Natural killer cell (primary cell): ENCODE results near the gene PRKAR1A. TPM values are rescaled to one million over a fixed set of nuclear protein-coding genes. Genes with fewer than 3 reads are reported as not detected.
"Not testable (repeated sequence)": the region's sequence is repeated elsewhere in the genome, so short reads cannot be mapped to it uniquely, and the experiment has no call there.

ENCODE experiments used
- ATAC-seq, 3 donors: fragments of 150-1000 bp in 2 of 3; fragments of 200-7000 bp in 1 of 3; cut with Tn5 transposase; 1 replicate in 1 of 3; 2 replicates in 2 of 3; pipeline ENCODE4 v1.10.0; 2021; ENCODE audit warnings: mild to moderate bottlenecking in 2 of 3, moderate library complexity in 2 of 3
- DNase-seq, 2 donors: peaks; one replicate each; pipeline versions ENCODE4 v3.0.0 to v3.0.0-alpha.2; 2013 to 2021; ENCODE audit warnings: mixed read lengths in 1 of 2
- H3K27ac ChIP-seq: one replicate; pipeline ENCODE4 v1.5.1; 2013; ENCODE audit warnings: mild to moderate bottlenecking, low read length
- H3K27me3 ChIP-seq: one replicate; pipeline ENCODE4 v1.6.1; 2013; ENCODE audit warnings: low read length; ENCODE audit not compliant: control insufficient read depth, insufficient read depth
- H3K36me3 ChIP-seq: one replicate; pipeline ENCODE4 v1.6.1; 2013; ENCODE audit warnings: low read length; ENCODE audit not compliant: control insufficient read depth, insufficient read depth
- H3K4me1 ChIP-seq: one replicate; pipeline ENCODE4 v1.6.1; 2013; ENCODE audit warnings: low read length; ENCODE audit not compliant: control insufficient read depth, insufficient read depth
- H3K4me3 ChIP-seq: one replicate; pipeline ENCODE4 v1.5.1; 2013; ENCODE audit warnings: low read length
- H3K9me3 ChIP-seq: one replicate; pipeline ENCODE4 v1.6.1; 2013; ENCODE audit warnings: low read length; ENCODE audit not compliant: control insufficient read depth, insufficient read depth
- H3K27ac Mint-ChIP-seq, 2 donors: one replicate each; pipeline ENCODE4 v1.8.0; 2022; ENCODE audit warnings: mild to moderate bottlenecking in 2 of 2, mixed read lengths in 2 of 2, moderate library complexity in 1 of 2
- H3K27me3 Mint-ChIP-seq, 2 donors: one replicate each; pipeline ENCODE4 v1.8.0; 2022; ENCODE audit warnings: low read depth in 2 of 2, mixed read lengths in 2 of 2
- H3K36me3 Mint-ChIP-seq: one replicate; pipeline ENCODE4 v1.8.0; 2022; ENCODE audit warnings: mixed read lengths
- H3K4me1 Mint-ChIP-seq, 2 donors: one replicate each; pipeline ENCODE4 v1.8.0; 2022; ENCODE audit warnings: mixed read lengths in 2 of 2
- H3K4me3 Mint-ChIP-seq: one replicate; pipeline ENCODE4 v1.8.0; 2022; ENCODE audit warnings: mild to moderate bottlenecking, moderate library complexity, mixed read lengths
- H3K9me3 Mint-ChIP-seq, 2 donors: one replicate each; pipeline ENCODE4 v1.8.0; 2022; ENCODE audit warnings: mixed read lengths in 2 of 2
- WGBS: methylation state at CpG from one replicate; pipeline ENCODE4 v1.1.7; 2013; ENCODE audit warnings: missing lambda C conversion rate; ENCODE audit not compliant: insufficient coverage; 5-methylcytosine and 5-hydroxymethylcytosine counted together
- intact Hi-C: fragments of 100-400 bp; cut with micrococcal nuclease; formaldehyde crosslinking; loops from one replicate; pipeline ENCODE4 v1.14.2; 2022
- total RNA-seq, 4 donors: library from RNA; stranded (reverse); fragments of 120-200 nt in 1 of 4; gene quantifications; one replicate each; pipeline versions ENCODE4 v1.2.3 to v1.2.4, GENCODE V29; 2013 to 2022
- TF ChIP-seq, protein P1 (sequence below): fragments of 200-600 bp; IDR thresholded peaks from one replicate; pipeline ENCODE4 v1.8.0; 2022; ENCODE audit warnings: antibody characterized with exemption

The PRKAR1A gene
- total RNA-seq, 3 donors from 2014 or later (not counting 1 experiment from before 2014, with no cell fraction given) = 215 to 267 (median 234) TPM

DNA sequence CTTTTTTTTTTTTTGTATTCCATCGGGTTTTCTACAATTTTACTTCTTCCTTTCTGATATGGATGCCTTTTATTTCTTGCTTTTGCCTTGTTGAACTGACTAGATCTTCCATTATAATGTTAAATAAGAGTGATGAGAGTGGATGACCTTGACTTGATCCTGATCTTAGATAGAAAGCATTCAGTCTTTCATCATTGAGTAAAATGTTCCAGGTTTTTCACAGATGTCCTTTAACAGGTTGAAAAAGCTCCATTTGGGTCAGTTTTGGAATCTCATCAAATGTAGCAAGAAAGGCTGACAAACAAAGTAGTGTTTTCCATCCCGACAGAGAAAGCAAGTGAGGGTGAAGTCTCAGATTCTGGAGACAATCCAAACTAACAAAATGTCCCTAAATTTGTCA is 27.8 kb upstream of the PRKAR1A start:
- no peaks in the 10 kb centered on the region for H3K27me3 ChIP-seq
- intact Hi-C loops = no loop called here
- no peak for ATAC-seq
- 100% methylated on average over 1 of the region's 2 CpGs for WGBS
- Mint-ChIP-seq H3K36me3 (no peaks in the 10 kb centered on the region), H3K27me3 (peaks cover 6 to 7% of the 10 kb centered on the region in 2 donors), H3K27ac (no peak overlapping the region), H3K9me3 (no peaks in the 10 kb centered on the region), H3K4me3 (no peak overlapping the region), H3K4me1 (peaks cover 11 to 12% of the 10 kb centered on the region in 2 donors)
- H3K4me3 ChIP-seq = no peak overlapping the region
- H3K4me1 ChIP-seq = peaks cover 15% of the 10 kb centered on the region
- no peaks in the 10 kb centered on the region for H3K36me3 ChIP-seq
- H3K27ac ChIP-seq = no peak overlapping the region
- TF ChIP-seq, protein P1, sequence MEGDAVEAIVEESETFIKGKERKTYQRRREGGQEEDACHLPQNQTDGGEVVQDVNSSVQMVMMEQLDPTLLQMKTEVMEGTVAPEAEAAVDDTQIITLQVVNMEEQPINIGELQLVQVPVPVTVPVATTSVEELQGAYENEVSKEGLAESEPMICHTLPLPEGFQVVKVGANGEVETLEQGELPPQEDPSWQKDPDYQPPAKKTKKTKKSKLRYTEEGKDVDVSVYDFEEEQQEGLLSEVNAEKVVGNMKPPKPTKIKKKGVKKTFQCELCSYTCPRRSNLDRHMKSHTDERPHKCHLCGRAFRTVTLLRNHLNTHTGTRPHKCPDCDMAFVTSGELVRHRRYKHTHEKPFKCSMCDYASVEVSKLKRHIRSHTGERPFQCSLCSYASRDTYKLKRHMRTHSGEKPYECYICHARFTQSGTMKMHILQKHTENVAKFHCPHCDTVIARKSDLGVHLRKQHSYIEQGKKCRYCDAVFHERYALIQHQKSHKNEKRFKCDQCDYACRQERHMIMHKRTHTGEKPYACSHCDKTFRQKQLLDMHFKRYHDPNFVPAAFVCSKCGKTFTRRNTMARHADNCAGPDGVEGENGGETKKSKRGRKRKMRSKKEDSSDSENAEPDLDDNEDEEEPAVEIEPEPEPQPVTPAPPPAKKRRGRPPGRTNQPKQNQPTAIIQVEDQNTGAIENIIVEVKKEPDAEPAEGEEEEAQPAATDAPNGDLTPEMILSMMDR = no peak
- H3K9me3 ChIP-seq = peaks cover 3% of the 10 kb centered on the region
- no peak for DNase-seq

DNA sequence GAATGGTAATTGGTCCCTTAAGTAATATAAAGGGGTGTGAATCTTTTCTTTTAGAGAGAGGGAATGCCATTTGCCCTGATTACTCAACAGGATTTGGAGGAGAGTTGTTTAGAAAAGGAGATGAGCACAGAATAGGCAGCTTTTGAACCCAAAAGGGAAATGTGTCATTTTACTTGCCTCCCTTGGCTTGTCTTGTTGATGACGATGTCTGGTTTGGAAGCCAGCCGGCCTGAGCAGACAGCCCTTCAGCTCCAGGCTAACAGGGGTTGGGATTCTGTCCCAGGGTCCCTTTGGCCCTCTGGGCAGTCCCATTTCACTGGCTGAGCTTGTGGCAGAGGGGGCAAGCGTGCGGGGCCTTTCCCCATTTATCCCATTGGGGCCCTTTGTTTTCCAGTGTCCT is 22.3 kb upstream of the PRKAR1A start:
- Histone ChIP-seq H3K36me3 (no peaks in the 10 kb centered on the region), H3K4me1 (peaks cover 18% of the 10 kb centered on the region), H3K9me3 (no peaks in the 10 kb centered on the region), H3K4me3 (no peak overlapping the region), H3K27me3 (no peaks in the 10 kb centered on the region), H3K27ac (no peak overlapping the region)
- intact Hi-C loops = no loop called here
- Mint-ChIP-seq H3K9me3 (no peaks in the 10 kb centered on the region), H3K27ac (no peak overlapping the region), H3K27me3 (peaks cover 3 to 12% of the 10 kb centered on the region in 2 donors), H3K36me3 (no peaks in the 10 kb centered on the region), H3K4me1 (peaks cover 20 to 21% of the 10 kb centered on the region in 2 donors), H3K4me3 (no peak overlapping the region)
- no peak for DNase-seq
- ATAC-seq = no peak
- 73% methylated on average over 4 of the region's 4 CpGs for WGBS
- TF ChIP-seq, protein P1 = no peak

DNA sequence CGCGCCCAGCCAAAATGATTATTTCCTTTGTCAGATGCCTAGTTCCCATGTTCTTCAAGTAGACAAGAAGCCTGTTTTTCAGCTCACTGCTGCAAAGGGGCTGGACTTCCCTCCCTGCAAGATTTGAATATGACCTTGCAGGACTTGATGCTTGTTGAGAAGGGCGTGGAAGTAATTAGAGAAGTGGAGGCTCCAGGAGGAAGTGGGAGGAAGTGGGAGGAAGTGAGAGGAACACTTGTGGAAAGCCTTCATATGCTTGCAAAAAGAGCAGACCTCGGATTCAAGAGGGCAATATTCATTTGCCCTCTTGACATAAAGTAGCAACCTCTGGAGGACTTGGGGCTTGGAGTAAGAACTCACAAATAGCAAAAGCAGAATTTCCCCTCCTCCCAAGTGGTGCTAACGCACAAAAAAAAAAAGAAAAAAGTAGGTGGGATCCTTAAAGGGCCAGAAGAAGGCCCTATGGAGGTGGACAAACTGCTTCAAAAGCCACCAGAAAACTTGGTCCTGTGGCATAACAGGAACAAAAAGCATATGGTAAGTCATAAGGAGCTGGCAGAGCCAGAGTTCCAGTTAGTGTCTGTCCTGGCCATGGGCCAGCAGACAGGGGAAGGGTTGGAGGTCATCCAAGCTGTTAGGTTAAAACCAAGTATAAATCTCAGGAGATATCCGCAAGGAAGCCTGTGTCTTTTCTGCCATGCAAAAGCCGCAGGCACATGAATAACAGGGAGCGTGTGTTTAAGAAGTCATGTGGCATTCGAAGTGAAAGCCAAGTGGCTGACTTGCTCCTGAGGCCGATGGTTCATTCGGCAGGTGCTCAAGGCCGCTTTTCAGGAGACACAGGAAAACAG is 20.6 kb upstream of the PRKAR1A start:
- no peak overlapping the region for H3K27ac ChIP-seq
- H3K4me3 Mint-ChIP-seq = no peak overlapping the region

DNA sequence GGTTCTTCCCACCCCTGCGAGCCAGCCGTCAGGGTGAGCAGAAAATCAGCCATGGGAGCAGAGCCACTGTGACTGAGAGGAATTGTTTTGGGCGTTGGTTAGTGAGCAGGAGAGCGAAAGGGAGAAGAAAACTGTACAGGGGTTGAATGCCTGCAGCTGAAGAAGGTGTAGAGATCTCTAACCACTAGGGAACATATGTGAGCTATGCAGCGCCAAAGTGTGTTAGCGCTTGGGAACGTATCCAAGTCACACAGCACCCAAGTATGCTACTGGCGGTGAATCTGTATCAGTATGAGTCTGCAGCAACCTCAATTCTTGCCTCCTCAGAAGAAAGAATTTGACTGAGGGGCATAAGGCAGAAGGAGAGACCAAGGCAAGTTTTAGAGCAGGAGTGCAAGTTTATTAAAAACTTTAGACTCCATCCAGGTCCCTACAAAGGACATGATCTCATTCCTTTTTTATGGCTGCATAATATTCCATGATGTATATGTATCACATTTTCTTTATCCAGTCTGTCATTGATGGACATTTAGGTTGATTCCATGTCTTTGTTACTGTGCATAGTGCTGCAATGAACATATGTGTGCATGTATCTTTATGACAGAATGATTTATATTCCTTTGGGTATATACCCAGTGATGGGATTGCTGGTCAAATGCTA is 19.7 kb upstream of the PRKAR1A start:
- H3K9me3 ChIP-seq, DNase-seq, H3K27me3 ChIP-seq, H3K27ac ChIP-seq, intact Hi-C loops, H3K36me3 Mint-ChIP-seq, H3K36me3 ChIP-seq, H3K27ac Mint-ChIP-seq, H3K9me3 Mint-ChIP-seq, H3K4me3 Mint-ChIP-seq, H3K27me3 Mint-ChIP-seq, H3K4me3 ChIP-seq, ATAC-seq: not testable (repeated sequence)
- peaks cover 15% of the 10 kb centered on the region for H3K4me1 ChIP-seq
- H3K4me1 Mint-ChIP-seq = peaks cover 20 to 26% of the 10 kb centered on the region in 2 donors
- WGBS = 91% methylated on average over 8 of the region's 8 CpGs

More for the DNA sequence above, 20.6 kb upstream of the PRKAR1A start:
- intact Hi-C loops = no loop called here
- Histone ChIP-seq H3K4me1 (peaks cover 18% of the 10 kb centered on the region), H3K27me3 (no peaks in the 10 kb centered on the region), H3K4me3 (no peak overlapping the region), H3K9me3 (no peaks in the 10 kb centered on the region), H3K36me3 (no peaks in the 10 kb centered on the region)
- Mint-ChIP-seq H3K27me3 (peaks cover under 1 to 8% of the 10 kb centered on the region in 2 donors), H3K9me3 (no peaks in the 10 kb centered on the region), H3K4me1 (peaks cover 20 to 27% of the 10 kb centered on the region in 2 donors), H3K36me3 (no peaks in the 10 kb centered on the region), H3K27ac (no peak overlapping the region)
- 68% methylated on average over 12 of the region's 12 CpGs for WGBS
- DNase-seq = no peak
- ATAC-seq = no peak
- TF ChIP-seq, protein P1 = no peak
